Measurements from ENCODE around the gene ZNF662. TPM values are rescaled to one million over a fixed set of nuclear protein-coding genes. Genes with fewer than 3 reads are reported as not detected.
A peak's percentile ranks its signal among the peaks of the same experiment; 100 is the strongest.

ZNF662 gene
- total RNA-seq, 1 experiment from 2014 or later: not detected

DNA sequence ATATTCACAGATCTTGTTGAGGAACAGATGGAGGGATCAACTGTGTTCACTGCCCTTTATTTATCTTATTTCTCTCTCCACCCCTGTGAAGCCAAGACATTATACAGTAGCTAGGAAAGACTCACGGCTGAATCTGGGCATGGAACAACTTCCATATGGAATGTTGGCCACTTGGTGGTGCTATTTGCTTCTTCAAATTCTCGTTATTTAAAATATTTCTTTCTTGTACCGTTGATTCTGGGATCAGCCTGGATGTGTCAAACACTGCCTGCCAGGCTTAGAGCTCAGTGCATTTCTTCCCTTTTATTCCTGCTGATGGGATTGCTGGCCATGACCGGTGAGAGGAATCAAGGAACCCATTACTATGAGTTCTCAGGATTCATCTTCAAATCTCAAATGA, 55.7 kb downstream of the ZNF662 start:
- H2BK120ac ChIP-seq (ENCODE audit: low read depth, low read length, poor library complexity, severe bottlenecking): no peak overlapping the region
- H3K23me2 ChIP-seq (ENCODE audit: insufficient read length, low read depth, low read length, poor library complexity, severe bottlenecking): no peaks in the 10 kb centered on the region
- no peaks in the 10 kb centered on the region for H4K20me1 ChIP-seq (ENCODE audit: control insufficient read depth, insufficient read depth, insufficient read length)
- peak; percentile 82 for TF ChIP-seq CTCF (conservative IDR thresholded peaks at IDR 0.05)
- no peaks in the 10 kb centered on the region for H3K9me3 ChIP-seq (ENCODE audit: control insufficient read depth, low read depth, low read length)
- no peaks in the 10 kb centered on the region for H3K79me2 ChIP-seq (ENCODE audit: insufficient read depth, low read length)
- no peak overlapping the region for H3K9ac ChIP-seq (ENCODE audit: extremely low read depth, insufficient read length, low read length)
- no peak for DNase-seq
- no peak overlapping the region for H3K27ac Mint-ChIP-seq
- no peak overlapping the region for H4K5ac ChIP-seq (ENCODE audit: insufficient read length, low read depth, low read length)
- H3K14ac ChIP-seq (ENCODE audit: insufficient read depth, low read length): no peak overlapping the region
- H4K91ac ChIP-seq (ENCODE audit: insufficient read length, low read depth, low read length): no peak overlapping the region
- no peak overlapping the region for H2BK5ac ChIP-seq (ENCODE audit: insufficient read length, low read length)
- H3K18ac ChIP-seq (ENCODE audit: insufficient read length, low read depth, low read length): no peak overlapping the region
- no peak overlapping the region for H2BK12ac ChIP-seq (ENCODE audit: insufficient read length, low read depth, low read length)
- no peaks in the 10 kb centered on the region for H3K27me3 ChIP-seq (ENCODE audit: insufficient read depth, low read length)
- no peaks in the 10 kb centered on the region for H3K79me1 ChIP-seq (ENCODE audit: insufficient read depth, low read depth, low read length, poor library complexity, severe bottlenecking)
- H2BK15ac ChIP-seq (ENCODE audit: low read depth, low read length): no peak overlapping the region
- H3K56ac ChIP-seq (ENCODE audit: insufficient read length, low read depth, low read length): no peak overlapping the region
- H3K4me3 Mint-ChIP-seq: no peak overlapping the region
- no peaks in the 10 kb centered on the region for H3K4me1 Mint-ChIP-seq
- H3K27ac ChIP-seq (ENCODE audit: insufficient read length, low read depth, low read length): no peak overlapping the region
- H3K4me2 ChIP-seq (ENCODE audit: insufficient read depth, insufficient read length, low read length): no peak overlapping the region
- H3K23ac ChIP-seq (ENCODE audit: insufficient read length, low read depth, low read length): no peak overlapping the region
- H3K4me1 ChIP-seq (ENCODE audit: insufficient read depth, low read length): no peaks in the 10 kb centered on the region
- no peak overlapping the region for H4K8ac ChIP-seq (replicated peaks; ENCODE audit: insufficient read length, low read depth, low read length)
- H2AFZ ChIP-seq (ENCODE audit: low read length): no peak overlapping the region
- no peak overlapping the region for H2BK20ac ChIP-seq (ENCODE audit: low read depth, low read length, poor library complexity, severe bottlenecking)
- no CpG with 5 or more reads among the region's 4 CpGs for WGBS (ENCODE audit: extremely low coverage, insufficient read length, low lambda C conversion rate)
- no peaks in the 10 kb centered on the region for H3K9me3 Mint-ChIP-seq
- H3K27me3 Mint-ChIP-seq (ENCODE audit: low read depth): peaks cover 7% of the 10 kb centered on the region; the same call in 1 of the 2 replicates
- no peak overlapping the region for H2AK5ac ChIP-seq (ENCODE audit: insufficient read length, low read length)
- H3T11ph ChIP-seq (ENCODE audit: low read length): no peak overlapping the region
- no peaks in the 10 kb centered on the region for H3K36me3 Mint-ChIP-seq (ENCODE audit: insufficient read depth in 1 of 3, low read depth in 3 of 3)
- H3K4ac ChIP-seq (ENCODE audit: low read depth, low read length): no peak overlapping the region

Measured in H9 (cell line).